HG03575 (cell line): Measurements from ENCODE around the gene DISC1.

Experiments used
- ATAC-seq: cut with Tn5 transposase; IDR thresholded peaks from one replicate; pipeline ENCODE4 v1.9.1; 2021; ENCODE audit not compliant: unreplicated experiment, insufficient number of reproducible peaks, low FRiP score; ENCODE audit errors: extremely low read depth

The DISC1 gene

GRCh38 chr1:231688989-231689388 is 62.4 kb downstream of the DISC1 start:
- ATAC-seq: no peak

DNA sequence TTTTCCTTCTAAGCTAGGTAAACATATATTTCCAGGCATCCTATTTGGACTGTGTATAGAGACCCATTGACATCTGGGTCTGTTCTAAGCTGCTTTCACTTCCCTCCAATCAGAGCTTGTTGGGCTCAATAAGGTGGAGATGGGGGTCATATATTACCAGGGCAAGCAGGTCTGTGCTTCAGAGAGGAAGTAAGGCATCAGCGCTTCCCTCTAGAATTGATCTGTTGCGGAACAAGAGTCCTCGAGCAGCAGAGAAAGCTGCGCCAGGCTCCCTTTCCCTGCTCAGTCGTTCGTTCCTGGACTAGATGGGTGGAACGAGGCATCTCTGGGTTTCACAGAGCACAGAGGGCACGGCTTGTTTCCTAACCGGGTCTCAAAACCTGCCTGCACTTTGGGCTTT is 63.5 kb downstream of the DISC1 start:
- ATAC-seq: no peak

GRCh38 chr1:231691618-231692259 is 65.1 kb downstream of the DISC1 start:
- ATAC-seq: no peak

DNA sequence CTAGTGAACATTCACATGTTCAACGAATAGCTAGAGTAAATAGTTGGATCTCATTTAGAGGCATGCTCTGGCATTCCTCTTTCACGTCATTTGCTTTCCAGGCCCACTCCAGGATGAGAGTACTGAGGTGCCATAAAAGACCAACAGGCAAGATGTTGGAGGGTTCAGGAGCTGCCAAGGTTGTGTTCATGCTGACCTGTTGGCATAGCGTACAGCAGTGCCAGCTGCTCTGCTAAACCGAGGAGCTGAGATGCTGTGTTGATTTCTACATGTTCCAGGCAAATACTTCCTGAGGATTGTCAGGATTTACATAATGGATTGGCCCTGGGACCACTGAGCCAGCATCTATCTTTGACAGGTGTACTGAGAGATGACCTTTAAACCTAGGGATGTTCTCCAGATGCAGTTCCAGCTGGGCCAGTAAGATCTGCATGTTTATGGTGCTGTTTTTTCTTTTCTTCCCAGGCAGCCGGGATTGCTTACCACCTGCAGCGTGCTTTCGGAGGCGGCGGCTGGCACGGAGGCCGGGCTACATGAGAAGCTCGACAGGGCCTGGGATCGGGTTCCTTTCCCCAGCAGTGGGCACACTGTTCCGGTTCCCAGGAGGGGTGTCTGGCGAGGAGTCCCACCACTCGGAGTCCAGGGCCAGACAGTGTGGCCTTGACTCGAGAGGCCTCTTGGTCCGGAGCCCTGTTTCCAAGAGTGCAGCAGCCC is 66.9 kb downstream of the DISC1 start:
- ATAC-seq: no peak

DNA sequence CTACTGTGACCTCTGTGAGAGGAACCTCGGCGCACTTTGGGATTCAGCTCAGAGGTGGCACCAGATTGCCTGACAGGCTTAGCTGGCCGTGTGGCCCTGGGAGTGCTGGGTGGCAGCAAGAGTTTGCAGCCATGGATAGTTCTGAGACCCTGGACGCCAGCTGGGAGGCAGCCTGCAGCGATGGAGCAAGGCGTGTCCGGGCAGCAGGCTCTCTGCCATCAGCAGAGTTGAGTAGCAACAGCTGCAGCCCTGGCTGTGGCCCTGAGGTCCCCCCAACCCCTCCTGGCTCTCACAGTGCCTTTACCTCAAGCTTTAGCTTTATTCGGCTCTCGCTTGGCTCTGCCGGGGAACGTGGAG is 67.5 kb downstream of the DISC1 start:
- ATAC-seq: no peak

GRCh38 chr1:231694465-231695077 is 68.0 kb downstream of the DISC1 start:
- ATAC-seq: no peak

DNA sequence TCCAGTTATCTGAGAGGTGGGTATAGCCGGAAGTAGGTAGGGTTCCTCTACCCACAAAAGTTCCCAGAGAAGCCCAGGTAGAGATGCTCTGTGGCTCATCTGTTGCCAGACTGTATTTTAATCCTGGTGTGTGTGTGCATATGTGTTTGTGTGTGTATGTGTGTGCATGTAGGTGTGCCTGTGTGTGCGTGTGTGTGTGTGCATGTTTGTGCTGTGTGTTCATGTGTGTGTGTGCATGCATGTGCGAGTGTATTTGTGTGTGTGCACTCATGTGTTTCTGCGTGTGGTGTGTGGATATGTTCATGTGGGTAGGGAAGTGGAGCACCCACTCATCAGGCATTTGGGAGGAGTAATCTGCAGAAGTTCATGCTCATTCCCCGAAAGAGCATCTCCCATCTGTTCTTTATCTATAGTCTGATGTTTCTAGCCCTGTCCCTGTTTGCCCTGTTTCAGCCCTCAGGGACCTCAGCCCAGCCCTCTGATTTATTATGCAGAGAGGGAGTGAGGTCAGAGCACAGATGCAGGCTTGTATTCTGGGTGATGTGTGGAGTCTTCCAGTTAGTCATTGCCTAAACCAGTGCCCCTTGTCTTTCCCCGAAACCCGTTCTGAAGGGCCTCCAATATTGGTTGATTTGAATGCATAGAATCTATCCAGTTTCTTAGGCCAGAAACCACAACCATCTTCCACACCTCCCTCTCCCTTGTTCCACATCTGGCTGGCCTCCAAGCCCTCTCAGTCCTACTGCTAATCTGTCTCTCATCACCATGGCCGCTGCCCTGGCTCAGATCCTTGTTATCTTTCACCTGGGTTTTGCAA is 69.1 kb downstream of the DISC1 start:
- ATAC-seq: no peak

DNA sequence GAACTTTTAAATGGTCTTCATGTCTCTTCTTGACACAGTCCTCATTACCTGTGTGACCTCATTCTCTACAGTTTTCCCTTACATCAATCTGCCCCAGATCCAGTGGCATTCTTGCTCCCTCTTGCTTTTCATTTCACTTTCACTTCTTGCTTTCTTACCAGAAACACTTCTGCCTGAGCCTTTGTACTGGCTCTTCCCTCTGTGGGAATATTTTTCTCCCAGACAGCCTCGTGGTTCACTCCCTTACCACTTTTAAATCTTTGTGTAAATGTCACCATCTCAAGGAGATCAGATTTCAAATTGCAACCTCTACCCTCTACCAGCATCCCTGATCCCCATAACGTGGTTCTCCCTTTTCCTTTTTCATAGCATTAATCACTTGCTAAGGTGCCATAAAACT is 73.2 kb downstream of the DISC1 start:
- ATAC-seq: no peak

DNA sequence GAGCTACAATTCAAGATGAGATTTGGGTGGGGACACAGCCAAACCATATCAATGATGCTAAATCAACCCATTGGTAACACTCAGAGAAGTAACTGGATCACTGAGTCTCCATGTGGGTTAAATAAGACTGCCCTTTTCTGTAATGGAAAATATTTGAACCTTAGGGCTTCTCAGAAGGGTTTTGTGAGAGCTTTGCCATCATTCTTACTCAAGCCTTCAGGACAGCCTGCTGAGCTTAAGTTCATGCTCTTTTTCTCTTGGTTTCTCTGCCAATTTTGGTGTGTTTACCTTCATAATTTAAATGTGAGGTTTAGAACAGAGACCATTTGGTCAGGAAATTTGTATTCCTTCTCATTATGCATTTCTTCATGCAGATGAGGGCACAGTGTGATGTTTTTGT is 74.7 kb downstream of the DISC1 start:
- no peak for ATAC-seq

- ATAC-seq: no peak
These were observed 75.7 kb downstream of the DISC1 start for GRCh38 chr1:231702331-231702730.

- ATAC-seq: no peak
These were observed 76.2 kb downstream of the DISC1 start for GRCh38 chr1:231702804-231703203.

GRCh38 chr1:231705806-231706760 is 79.5 kb downstream of the DISC1 start:
- no peak for ATAC-seq

DNA sequence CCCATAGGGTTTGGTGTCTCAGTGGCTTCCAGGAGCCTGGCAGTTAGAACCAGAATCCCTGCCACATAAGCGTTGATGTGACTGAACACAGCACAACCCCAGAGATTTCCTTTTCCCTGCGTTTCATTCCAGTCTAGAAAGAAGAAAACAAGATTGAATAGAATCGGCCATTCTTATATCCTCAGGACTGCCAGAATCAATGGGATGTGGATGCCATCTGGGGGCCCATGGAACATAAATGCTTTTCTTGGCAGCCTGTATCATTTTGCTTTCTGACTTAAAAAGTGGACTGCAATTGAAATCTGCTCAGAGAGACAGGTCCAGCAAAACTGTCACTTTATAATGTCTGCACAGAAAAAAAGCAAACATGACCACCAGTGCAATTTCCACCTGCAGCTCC is 80.3 kb downstream of the DISC1 start:
- no peak for ATAC-seq

- ATAC-seq: no peak
These were observed 80.8 kb downstream of the DISC1 start for GRCh38 chr1:231707407-231707806.

GRCh38 chr1:231708394-231708793 is 81.8 kb downstream of the DISC1 start:
- ATAC-seq: no peak

DNA sequence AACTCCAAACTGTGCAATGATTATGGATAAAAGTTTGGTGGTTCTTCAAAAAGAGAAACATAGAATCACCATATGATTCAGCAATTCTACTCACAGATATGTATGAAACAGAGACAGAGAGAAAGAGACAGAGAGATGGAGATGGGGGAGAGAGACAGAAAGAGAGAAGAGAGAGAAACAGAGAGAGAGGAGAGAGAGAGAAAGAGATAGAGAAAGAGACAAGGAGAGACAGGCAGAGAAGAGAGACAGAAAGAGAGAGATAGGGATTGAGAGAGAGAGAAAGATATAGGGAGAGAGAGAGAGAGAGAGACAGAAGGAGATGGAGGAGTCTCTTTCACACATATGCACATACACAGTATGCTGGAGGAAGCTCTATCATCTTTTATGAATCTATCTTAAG is 87.8 kb downstream of the DISC1 start:
- no peak for ATAC-seq

GRCh38 chr1:231715816-231716722 is 89.5 kb downstream of the DISC1 start:
- no peak for ATAC-seq

- no peak for ATAC-seq
These were observed 90.3 kb downstream of the DISC1 start for GRCh38 chr1:231716879-231717278.
